IPS-NIHi7 (cell line): Measurements from ENCODE around the gene FAM163A.

Source experiments
- DNase-seq: peaks from one replicate; pipeline ENCODE4 v3.0.0; 2012; ENCODE audit warnings: mixed read lengths; ENCODE audit errors: extremely low spot score

The FAM163A gene

DNA sequence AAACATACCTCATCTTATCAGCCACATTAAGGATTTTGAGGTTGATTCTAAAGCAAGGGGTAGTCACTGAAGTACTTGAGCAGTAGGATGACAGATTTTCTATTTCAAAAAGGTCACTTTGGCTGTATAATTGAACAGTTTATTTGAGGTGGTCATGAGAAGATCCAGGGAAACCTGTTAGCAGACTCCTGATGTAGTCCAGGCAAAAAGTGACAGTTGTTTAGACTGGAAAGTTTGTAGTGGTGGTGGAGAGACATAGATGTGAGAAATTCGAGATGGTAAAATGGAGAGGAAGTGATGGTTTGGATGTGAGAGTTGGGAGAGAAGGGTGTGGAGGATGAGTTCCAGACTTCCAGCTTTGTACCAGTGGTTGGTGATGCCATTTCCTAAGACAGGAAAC lies 7.5 kb downstream of the FAM163A start:
- DNase-seq = no peak

DNA sequence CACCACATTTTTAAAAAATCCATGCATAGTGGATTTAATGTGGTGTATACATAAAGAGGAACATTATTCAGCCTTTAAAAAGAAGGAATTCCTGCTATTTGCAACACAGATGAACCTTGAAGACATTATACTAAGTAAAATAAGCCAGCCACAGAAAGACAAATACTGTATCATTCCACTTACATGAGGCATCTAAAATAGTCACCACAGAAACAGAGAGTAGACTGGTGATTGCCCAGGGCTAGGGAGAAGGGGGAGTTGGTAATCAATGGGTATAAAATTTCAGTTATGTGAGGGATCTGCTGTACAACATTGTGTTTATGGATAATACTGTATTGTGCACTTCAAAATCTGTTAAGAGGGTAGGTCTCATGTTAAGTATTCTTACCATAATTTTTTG lies 10.0 kb downstream of the FAM163A start:
- DNase-seq = no peak

DNA sequence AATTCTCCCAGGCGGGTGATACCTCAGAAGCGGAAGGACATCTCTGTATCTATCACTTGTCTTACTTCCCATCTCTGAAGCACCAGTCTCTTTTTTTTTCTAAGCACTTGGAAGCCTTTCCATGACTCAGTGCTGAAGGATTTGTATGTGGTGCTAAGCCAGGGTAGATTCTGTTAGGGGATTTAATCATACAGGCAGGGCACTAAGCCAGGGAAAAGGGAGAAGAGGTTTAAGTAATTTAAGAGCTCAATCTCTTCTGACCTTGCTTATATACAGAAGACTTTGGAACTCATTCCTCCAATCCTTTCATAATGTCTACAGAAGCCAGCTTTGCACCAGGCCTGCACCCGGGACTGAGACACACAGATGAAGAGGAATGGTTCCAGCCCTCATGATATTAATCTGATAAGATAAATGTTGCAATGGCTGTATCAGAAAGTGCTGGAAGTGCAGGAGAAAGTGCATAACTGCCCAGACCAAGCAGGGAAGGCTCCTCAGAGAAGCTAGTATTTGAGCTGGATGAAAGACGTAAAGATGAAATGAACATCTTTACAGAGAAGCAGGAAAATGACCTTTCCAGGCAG lies 11.0 kb downstream of the FAM163A start:
- no peak for DNase-seq

DNA sequence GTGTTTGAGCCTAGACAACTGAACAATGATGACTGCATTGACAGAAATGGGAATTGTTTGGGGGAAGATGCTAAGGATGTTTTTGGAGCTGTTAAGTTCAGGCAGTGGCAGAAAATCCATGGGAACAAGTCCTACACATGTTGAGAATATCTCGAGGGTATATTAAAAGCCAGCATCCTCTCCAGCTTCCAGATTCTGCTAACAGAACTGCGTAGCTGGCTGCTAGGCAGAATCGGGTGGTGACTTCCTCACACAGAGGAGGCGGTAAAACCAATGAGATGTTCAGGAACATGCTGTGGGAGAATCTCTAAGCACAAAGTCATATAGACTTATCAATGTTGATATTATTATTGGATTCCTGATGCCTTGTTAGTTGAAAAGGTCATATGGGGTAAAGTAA lies 14.8 kb downstream of the FAM163A start:
- no peak for DNase-seq

DNA sequence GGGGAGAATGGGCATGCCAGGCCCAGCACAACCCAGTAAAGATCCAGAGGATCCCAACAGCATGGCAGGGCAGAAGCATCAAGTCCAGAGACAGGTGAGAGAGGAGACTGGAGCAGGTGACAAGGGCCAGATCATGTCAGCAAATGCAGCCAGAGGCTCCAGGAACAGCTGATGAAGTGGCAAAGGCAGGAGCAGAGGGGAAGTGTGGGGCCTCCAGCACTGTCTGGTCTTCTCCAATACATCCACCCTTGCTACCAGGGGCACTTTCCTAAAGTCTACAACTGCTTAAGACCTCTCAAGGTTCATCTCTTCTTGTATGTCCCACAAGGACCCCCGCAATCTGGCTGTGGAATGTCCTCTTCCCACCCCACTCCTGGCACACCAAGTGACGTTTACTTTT lies 17.4 kb downstream of the FAM163A start:
- DNase-seq = no peak

DNA sequence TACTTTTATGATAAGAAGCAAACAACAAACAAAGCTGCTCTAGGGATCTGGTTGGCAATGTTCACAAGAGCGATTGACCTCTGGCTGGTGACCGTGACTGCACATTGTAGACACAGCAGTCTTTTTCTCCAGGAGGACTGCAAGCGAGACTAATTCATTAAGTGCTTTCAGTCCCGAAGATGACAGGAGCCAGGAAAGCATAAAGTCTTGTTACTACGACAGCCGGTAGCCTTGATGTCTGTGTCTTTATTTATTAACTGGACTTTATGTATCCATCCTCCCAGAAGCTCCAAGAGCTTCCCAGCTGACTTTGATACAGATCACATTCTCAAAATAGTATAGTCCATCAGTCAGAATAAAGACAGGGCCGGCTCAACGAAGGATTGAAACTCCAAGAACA lies 18.2 kb downstream of the FAM163A start:
- DNase-seq = no peak

DNA sequence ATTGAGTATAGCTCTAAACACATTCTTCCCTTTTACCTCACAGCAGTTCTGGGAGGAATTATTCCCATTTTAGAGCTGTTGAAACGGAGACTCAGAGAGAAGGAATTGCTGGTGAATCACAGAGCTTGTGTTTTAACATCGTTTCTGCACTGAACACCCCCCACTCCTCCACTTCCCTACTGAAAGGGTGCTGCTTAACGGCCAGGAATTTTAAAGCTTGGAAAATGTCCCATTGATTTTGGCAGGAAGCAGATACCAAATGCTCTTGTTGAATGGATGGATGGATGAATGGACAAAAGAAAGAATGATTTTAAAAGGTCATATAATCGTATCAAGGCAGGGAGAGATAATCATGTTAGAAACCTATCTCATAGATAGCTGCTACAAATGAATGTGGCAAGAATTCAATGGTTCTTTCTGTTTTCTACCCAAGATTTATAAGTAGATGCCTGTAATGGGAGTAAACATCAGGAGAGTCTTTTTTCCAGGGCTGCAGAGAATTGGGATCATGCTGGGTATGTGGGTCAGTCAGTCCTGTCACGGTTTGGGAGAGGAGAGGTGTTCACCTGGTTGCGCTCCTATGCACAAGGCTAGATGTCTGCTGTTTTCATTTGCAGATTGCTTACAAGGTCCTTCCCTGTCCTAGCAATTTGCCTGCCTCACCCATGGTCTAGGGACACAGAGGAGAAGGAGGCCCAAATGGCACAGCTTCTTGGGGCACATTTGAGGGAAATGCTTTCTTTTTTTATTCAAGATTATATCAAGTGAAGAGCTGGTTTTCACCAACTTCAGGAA lies 19.0 kb downstream of the FAM163A start:
- no peak for DNase-seq

DNA sequence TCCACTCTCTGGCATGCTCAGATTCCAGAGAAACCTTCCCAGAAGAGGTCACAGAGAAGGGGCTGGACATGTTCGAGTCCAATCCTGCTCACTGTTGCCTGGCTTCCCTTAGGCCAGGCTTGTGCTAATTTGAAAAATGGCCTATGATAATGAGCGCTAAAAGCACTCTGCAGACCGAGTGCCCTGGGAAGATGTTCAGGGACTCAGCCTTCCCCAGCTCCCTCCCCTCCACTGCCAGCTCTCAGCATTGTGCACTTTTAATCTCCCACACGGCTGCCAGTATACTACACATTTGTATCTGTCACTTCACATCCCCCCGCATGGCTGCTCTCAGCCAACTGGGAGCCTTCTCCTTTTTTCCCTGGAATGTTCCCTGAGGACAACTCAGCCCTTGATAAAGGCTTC lies 24.1 kb downstream of the FAM163A start:
- no peak for DNase-seq

DNA sequence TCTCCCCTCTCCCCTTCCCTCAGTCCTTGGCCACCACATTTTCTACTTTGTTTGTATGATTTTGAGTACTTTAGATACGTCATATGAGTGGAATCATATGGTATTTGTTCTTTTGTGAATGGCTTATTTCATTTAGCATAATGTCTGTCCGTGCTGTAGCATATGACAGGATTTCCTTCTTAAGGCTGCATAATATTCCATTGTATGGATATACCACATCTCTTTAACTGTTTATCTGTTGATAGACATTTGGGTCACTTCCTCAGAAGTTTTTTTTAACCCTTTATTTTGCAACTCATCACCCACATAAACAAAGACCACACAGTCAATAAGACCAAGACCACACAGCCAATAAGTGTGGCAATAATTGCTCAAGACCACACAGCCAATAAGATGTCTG lies 24.9 kb downstream of the FAM163A start:
- DNase-seq = no peak

DNA sequence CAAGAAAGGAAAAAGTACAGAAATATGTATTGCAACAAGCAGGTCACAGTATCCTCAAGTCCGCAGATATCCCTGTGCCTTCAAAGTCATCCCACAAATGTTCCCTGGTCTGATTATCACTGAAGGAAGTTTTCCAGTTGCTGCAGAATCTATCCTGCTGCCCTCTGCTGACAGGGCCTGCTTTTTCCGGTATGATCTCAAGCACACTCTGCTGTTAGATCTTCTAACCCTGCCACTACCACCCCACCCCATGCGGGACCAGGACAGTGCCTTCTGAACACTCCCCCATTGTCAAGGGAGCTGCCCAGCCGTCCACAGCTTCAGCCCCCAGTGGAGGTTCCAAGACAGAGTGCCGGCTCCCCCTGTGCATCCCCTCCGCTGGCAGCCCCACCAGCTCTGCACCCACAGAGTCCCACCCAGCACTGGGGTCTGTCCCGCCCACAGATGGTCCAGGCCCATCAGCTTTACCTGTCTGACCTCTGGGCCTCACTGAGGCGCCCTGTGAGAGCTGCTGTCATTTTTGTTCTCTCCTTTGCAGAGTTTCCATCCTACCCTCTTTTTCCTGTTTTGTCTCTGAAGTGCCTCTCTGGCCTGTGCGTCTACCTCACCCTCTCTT lies 27.9 kb downstream of the FAM163A start:
- DNase-seq = peak; percentile 43

DNA sequence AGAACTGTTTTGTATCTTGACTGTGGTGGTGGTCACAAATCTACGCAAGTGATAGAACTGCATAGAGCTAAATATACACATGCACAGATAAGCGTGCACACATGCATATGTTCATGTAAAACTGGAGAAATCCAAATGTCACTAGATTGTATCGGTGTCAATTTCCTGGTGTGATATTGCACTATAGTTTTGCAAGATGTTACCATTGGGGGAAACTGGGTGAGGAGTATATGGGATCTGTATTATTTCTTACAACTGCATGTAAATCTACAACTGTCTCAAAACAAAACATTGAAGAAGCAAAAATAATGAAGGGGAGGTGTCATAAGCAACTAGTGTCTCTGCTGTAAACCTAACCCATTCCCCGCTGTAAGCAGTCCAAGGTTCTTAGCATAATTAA lies 30.2 kb downstream of the FAM163A start:
- no peak for DNase-seq

DNA sequence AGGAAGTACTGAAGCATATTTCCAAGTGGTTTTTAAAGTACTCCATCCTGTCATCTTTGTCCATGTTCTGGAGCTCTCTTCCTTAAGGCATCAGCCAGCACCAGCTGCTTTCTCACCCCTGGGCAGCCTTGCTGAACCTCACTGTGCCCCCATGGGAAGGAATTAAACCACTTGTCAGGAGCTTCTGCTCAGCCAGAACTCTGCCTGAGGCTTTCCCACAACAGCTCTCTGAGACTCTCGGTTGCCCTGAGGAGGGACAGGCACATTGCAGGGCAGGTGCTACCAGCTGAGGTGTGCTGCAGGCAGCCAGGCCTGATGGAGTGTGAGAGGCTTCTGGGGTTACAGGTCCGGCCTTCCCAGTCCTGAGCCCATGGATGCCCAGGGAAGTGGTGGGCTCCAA lies 30.9 kb downstream of the FAM163A start:
- no peak for DNase-seq

DNA sequence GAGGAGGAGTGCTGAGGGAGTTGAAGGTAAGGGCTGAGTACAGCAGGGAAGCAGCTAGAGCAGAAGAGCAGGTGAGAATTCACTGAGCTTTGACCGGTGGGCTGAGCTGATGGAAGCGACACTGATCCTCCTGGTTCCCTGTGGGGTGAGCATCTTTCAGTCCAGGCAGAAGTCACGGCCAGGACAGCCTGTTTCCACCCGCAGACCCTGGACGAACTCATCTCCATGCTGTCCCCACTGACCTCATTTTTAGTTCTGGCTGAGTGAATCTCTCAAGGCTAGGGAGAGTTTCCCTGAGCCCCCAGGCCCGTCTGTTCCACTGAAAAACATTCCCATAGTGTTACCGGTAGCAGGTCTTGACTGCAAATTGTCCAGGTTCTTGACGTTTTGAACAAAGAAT lies 31.5 kb downstream of the FAM163A start:
- no peak for DNase-seq

DNA sequence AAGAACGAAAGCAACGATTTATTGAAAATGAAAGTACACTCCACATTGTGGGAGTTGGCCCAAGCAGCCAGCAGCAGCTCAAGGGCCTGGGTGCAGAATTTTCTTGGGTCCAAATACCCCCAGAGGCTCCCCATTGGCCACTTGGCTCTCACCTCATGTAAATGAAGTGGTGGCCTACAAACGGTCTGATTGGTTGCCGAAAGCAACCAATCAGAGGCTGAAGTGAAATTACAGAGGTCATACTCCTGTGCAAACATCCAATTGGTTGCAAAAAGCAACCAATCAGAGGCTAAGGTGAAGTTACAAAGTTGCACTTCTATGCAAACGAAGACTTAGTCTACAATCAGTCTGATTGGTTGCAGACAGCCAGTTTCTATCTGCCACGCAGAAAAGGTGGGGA lies 31.9 kb downstream of the FAM163A start:
- DNase-seq = no peak

DNA sequence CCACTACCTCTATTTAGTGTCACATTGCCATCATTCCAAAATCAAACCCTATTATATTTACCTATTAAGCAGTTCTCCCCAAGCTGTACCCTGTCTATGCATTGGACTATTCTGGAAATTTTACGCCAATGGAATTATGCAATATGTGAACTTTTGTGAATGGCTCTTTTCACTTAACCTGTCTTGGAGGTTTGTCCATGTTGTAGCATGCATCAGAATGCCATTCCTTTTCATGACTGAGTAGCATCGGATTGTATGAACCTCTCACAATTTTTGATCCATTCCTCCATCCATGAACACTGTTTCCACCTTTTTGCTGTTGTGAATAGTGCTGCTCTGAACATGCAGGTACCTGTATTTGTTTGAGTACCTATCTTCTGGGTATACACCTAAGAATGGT lies 33.7 kb downstream of the FAM163A start:
- DNase-seq = no peak

DNA sequence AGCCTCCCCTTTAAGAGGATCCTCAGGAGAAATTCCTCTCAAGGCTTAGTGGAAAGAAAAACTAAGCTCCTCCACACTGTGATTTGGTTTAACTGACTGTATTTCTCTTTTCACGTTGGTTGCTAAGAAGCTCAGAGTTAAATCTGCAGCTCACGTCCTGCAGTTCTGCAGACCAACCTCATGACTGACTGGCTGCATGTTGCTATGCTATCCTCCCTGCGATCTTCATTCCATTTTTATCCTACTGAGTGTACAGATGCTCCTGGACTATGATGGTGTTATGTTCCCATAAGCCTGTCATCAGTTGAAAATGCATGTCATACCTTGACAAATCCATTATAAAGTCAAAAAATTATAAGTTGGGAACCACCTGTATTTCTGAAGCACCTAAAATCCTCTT lies 34.6 kb downstream of the FAM163A start:
- no peak for DNase-seq

DNA sequence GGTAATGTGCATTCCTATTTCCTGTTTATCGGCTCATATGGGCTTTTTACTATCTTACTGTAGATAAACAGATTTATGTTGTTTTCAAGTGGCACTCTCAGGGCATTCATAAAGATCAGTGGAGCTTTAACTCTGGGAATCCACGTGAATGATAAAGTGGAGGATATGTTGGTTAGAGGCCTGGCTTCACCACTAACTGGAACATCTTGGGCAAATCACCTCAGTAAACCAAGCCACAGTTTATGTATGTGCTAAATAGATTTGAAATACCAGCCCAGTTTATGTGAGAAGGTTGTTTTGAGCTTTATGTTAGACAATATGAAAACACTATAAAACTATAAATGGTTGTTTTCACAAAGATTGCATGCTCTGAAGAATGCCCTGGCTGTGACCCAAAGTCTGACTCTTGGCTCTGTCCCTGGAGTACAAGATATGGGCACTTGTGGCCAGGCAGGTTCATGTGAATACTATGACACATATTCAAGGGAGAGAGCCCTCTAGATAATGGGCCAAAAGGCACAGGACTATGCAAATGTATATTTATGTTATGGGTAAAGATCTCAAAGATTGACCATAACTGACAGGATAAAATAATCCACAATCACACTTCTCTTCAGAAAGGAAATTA lies 36.7 kb downstream of the FAM163A start:
- DNase-seq = no peak

DNA sequence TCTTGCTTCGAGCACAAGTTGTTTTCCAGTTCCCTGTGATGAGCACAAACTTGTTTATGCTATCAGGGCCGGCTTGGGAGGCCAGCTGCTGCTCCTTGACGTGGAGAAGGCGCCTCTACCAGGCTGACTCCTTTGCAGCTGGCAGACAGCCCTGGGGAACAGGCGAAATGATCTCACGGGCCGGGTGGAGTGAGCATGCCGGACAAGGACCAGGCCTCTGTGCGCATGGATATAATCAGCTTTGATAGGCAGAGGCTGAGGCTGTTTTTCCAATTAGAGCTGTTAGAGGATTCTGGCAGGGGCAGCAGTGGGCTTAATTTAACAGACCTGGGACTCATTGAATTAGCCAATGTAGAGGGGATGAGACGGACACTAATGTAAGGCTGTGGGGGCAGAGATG lies 38.9 kb downstream of the FAM163A start:
- no peak for DNase-seq

DNA sequence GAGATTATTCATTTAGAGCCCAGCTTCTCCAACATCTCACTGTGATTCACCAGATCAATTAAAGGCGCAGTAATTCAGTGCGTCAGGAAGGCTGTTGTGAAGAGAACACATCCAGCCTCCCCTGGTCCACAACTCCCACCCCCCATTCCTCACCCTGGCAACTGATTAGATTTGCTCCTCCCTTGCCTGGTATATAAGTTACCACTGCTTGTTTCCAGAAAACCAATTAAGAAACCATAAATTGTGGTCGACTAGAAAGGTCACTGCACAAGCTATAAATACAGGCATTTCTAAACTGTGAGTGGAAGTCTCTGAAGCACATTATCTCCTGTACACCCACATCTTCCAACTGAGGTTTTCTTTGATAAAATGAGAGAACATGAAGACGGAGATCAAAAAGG lies 41.9 kb downstream of the FAM163A start:
- DNase-seq = no peak

DNA sequence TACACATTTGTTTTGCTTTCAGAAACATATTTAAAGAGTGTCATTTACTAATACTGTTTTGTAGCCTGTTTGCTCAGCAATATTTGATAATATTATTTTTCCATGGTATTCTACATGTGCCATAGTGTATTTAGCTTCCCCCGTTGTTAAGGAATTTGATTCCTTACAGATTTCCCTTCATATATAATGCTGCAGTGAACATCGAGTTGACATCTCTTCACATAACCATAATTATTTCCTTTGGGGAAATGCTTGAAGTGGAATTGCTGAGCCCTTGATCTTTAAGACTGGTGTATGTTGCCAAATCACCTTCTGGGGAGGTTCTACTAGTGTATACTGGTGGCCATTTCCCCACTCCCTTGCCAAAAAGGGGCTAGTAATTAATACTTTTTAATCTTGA lies 42.6 kb downstream of the FAM163A start:
- DNase-seq = no peak

DNA sequence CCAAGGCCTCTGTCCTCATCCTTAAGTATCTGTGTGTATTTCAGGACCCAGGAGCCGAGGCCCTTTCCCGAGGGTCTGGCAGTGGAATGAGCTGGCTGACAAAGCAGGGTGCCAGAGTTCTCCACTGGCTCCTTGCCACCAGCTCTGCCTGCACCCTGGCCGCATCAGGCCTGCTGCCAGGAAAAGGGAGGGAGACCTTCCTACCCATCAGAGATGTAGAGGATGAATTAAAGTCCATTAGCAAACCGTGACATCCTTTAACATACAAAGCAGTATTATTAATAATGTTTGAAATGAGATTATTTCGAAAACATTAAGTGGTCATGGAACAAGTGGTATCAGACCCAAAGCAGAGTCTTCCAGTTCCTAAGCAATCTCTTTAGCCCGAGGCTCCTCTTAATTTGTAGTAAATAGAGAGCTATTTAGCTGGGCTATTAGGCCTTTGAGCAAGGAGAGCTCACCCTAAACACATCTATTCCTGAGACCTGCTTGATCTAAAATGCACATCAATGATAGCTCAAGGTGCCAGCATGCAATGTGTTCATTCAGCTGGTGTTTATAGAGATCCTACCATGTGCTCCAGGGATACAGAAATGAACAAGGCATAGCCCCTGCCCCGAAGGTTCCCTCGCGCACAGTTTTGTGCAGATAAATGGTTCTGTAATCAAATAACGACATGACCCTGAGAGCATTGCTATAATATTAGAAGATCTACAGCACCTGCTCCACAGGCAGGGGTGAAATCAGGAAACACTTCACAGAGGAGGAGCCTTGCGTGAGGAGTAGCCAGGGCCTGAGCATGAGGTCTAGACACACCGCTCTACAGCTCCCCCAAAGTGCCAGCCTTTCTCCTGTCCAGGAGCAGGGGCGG lies 44.0 kb downstream of the FAM163A start:
- DNase-seq = no peak

DNA sequence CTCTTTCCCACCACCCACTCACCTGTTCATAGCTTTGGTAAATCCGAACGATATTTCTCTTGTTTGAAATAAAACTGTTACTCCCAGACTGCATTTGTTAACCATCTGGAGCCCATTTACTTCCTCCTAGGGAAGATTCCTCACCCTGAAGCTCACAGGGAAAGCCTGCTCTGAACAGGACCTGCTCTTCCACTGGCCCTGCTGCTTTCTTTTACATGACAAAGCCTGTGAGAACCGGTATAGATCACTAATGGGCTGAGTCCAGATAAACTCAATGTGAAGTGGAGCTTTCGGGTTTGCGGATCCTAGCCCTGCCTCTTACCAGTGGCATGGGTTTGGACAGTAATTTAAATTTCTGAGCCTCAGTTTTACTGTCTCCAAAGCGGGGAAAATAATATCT lies 45.2 kb downstream of the FAM163A start:
- peak; percentile 82 for DNase-seq
